Thyroid gland (tissue), 4 donors: Measurements from ENCODE around the gene CACNA1G. TPM values are rescaled to one million over a fixed set of nuclear protein-coding genes. Genes with fewer than 3 reads are reported as not detected.

Source experiments
- DNase-seq, 2 donors: peaks; one replicate each; pipeline ENCODE4 v3.0.0-alpha.2; 2019
- H3K27ac ChIP-seq, 3 donors: fragments of 200-600 bp; sonication (generic); 1 replicate in 2 of 3; 2 replicates in 1 of 3; pipeline ENCODE4 v1.5.1; 2016 to 2019; ENCODE audit warnings: mild to moderate bottlenecking in 1 of 3, moderate library complexity in 1 of 3
- H3K27me3 ChIP-seq: fragments of 200-600 bp; sonication (generic); one replicate; pipeline ENCODE4 v1.5.1; 2019
- H3K36me3 ChIP-seq, 2 donors: fragments of 200-600 bp; sonication (generic); one replicate each; pipeline ENCODE4 v1.5.1; 2016 to 2019
- H3K4me1 ChIP-seq, 2 donors: fragments of 200-600 bp; sonication (generic); one replicate each; pipeline ENCODE4 v1.5.1; 2017 to 2019
- H3K4me3 ChIP-seq, 3 donors: fragments of 200-600 bp; sonication (generic); replicated peaks in 1 of 3; 1 replicate in 2 of 3; 2 replicates in 1 of 3; pipeline ENCODE4 v1.5.1; 2016; ENCODE audit warnings: mild to moderate bottlenecking in 1 of 3
- H3K9me3 ChIP-seq: fragments of 200-600 bp; sonication (generic); one replicate; pipeline ENCODE4 v1.5.1; 2017
- POLR2A ChIP-seq, 2 donors: fragments of 450-650 bp; IDR thresholded peaks; one replicate each; pipeline ENCODE4 v1.6.1; 2017; ENCODE audit warnings: antibody characterized with exemption in 2 of 2, mild to moderate bottlenecking in 2 of 2, moderate library complexity in 1 of 2
- WGBS, 2 donors: methylation state at CpG; one replicate each; pipeline ENCODE4 v1.1.5; 2017; 5-methylcytosine and 5-hydroxymethylcytosine counted together
- intact Hi-C: fragments of 100-400 bp; cut with DNase I; formaldehyde crosslinking; loops from one replicate; pipeline ENCODE4 v1.15.1; 2023
- total RNA-seq, 4 donors: library from RNA; depleted of rRNA; stranded (reverse); fragments of >200 nt; gene quantifications; one replicate each; pipeline ENCODE4 v1.2.3, GENCODE V29; 2016
- TF ChIP-seq, protein P1 (sequence below), 6 experiments: fragments of 200-600 bp in 3 of 6; fragments of 450-650 bp in 3 of 6; sonication (generic) in 3 of 6; IDR thresholded peaks; one replicate each; pipeline ENCODE4 v1.5.1; 2016 to 2019; ENCODE audit warnings: antibody characterized with exemption in 6 of 6, mild to moderate bottlenecking in 2 of 6, inconsistent platforms in 1 of 6, moderate library complexity in 1 of 6

Gene CACNA1G
- total RNA-seq, 4 donors from 2014 or later, result 0.13 to 3.3 (median 0.52) TPM

- H3K4me1 ChIP-seq, result peaks cover 0 to 8% of the 10 kb centered on the region in 2 donors
- no peak for TF ChIP-seq POLR2A (IDR thresholded peaks at IDR 0.05)
- TF ChIP-seq, protein P1, sequence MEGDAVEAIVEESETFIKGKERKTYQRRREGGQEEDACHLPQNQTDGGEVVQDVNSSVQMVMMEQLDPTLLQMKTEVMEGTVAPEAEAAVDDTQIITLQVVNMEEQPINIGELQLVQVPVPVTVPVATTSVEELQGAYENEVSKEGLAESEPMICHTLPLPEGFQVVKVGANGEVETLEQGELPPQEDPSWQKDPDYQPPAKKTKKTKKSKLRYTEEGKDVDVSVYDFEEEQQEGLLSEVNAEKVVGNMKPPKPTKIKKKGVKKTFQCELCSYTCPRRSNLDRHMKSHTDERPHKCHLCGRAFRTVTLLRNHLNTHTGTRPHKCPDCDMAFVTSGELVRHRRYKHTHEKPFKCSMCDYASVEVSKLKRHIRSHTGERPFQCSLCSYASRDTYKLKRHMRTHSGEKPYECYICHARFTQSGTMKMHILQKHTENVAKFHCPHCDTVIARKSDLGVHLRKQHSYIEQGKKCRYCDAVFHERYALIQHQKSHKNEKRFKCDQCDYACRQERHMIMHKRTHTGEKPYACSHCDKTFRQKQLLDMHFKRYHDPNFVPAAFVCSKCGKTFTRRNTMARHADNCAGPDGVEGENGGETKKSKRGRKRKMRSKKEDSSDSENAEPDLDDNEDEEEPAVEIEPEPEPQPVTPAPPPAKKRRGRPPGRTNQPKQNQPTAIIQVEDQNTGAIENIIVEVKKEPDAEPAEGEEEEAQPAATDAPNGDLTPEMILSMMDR (IDR thresholded peaks at IDR 0.05), result no peak
- DNase-seq, result no peak
- no peaks in the 10 kb centered on the region for H3K36me3 ChIP-seq
- no peaks in the 10 kb centered on the region for H3K27me3 ChIP-seq
- no peak overlapping the region for H3K4me3 ChIP-seq
- H3K27ac ChIP-seq, result no peak overlapping the region
- intact Hi-C loops, result no loop called here
- 78 to 86% methylated on average over 2 of the region's 2 CpGs for WGBS, 2 donors
- H3K9me3 ChIP-seq, result no peaks in the 10 kb centered on the region
Measured at GRCh38 chr17:50647187-50647586, 86.7 kb downstream of the CACNA1G start.

GRCh38 chr17:50649042-50649908 is 88.8 kb downstream of the CACNA1G start:
- no peaks in the 10 kb centered on the region for H3K9me3 ChIP-seq
- no peaks in the 10 kb centered on the region for H3K4me1 ChIP-seq
- DNase-seq, result no peak
- H3K27me3 ChIP-seq, result no peaks in the 10 kb centered on the region
- no peak overlapping the region for H3K4me3 ChIP-seq
- 83 to 84% methylated on average over 7 of the region's 7 CpGs for WGBS, 2 donors
- no peaks in the 10 kb centered on the region for H3K36me3 ChIP-seq
- no peak for TF ChIP-seq POLR2A (IDR thresholded peaks at IDR 0.05)
- TF ChIP-seq, protein P1 (IDR thresholded peaks at IDR 0.05), result no peak
- no peak overlapping the region for H3K27ac ChIP-seq
- intact Hi-C loops, result no loop called here

DNA sequence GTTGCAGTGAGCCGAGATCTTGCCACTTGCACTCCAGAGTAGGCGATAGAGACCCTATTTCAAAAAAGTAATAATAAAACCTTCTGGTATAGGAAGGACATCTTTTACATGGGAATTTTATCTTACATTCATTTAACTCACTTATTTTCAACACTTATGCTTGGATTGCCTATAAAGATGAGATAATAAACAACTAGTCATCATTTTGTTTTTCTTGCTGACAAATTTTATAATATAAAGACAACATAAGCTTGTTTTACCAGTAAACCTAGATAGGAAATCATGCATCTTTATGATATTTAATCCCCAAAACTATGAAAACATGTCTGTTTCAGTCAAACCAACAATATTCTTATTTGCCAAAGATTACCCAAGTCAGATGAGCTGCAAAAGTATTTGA is 91.1 kb downstream of the CACNA1G start:
- H3K9me3 ChIP-seq, result no peaks in the 10 kb centered on the region
- no peak for DNase-seq
- intact Hi-C loops, result no loop called here
- H3K27me3 ChIP-seq, result no peaks in the 10 kb centered on the region
- H3K4me3 ChIP-seq, result no peak overlapping the region
- WGBS, 2 donors, result 92 to 98% methylated on average over 2 of the region's 2 CpGs
- no peaks in the 10 kb centered on the region for H3K36me3 ChIP-seq
- no peaks in the 10 kb centered on the region for H3K4me1 ChIP-seq
- H3K27ac ChIP-seq, result no peak overlapping the region
- TF ChIP-seq, protein P1 (IDR thresholded peaks at IDR 0.05), result no peak
- TF ChIP-seq POLR2A (IDR thresholded peaks at IDR 0.05), result no peak

DNA sequence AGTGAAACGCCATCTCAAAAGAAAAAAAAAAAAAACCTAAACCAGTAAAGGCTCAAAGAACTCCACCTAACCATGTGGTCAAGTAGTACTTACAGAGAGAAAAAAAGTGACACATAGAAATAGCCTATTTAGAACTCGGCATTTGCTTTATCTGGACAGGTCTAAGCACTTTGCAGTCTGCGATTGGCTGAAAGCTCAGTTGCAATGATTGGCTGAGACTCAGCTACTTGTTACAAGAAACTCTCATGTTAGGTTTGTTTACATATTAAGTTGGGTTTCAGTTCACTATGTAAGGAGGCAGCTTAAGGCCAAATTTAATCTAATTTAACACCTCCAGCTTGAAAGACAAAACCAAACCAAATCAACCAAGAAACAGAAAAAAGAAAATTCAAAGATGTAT is 93.2 kb downstream of the CACNA1G start:
- no peaks in the 10 kb centered on the region for H3K27me3 ChIP-seq
- H3K4me1 ChIP-seq, result no peaks in the 10 kb centered on the region
- intact Hi-C loops, result no loop called here
- DNase-seq, result no peak
- TF ChIP-seq, protein P1 (IDR thresholded peaks at IDR 0.05), result no peak
- TF ChIP-seq POLR2A (IDR thresholded peaks at IDR 0.05), result no peak
- no peaks in the 10 kb centered on the region for H3K36me3 ChIP-seq
- no peak overlapping the region for H3K27ac ChIP-seq
- H3K4me3 ChIP-seq, result no peak overlapping the region
- no peaks in the 10 kb centered on the region for H3K9me3 ChIP-seq
- 60 to 63% methylated on average over 3 of the region's 3 CpGs for WGBS, 2 donors

- H3K9me3 ChIP-seq, result no peaks in the 10 kb centered on the region
- no peak overlapping the region for H3K27ac ChIP-seq
- 90 to 96% methylated on average over 5 of the region's 5 CpGs for WGBS, 2 donors
- H3K4me1 ChIP-seq, result peaks cover 24 to 25% of the 10 kb centered on the region in 2 donors
- no peak for TF ChIP-seq POLR2A (IDR thresholded peaks at IDR 0.05)
- TF ChIP-seq, protein P1 (IDR thresholded peaks at IDR 0.05), result no peak
- H3K4me3 ChIP-seq, result no peak overlapping the region
- DNase-seq, result no peak
- intact Hi-C loops, result no loop called here
- no peaks in the 10 kb centered on the region for H3K36me3 ChIP-seq
- no peaks in the 10 kb centered on the region for H3K27me3 ChIP-seq
Measured at GRCh38 chr17:50656509-50656908, 96.0 kb downstream of the CACNA1G start.
